Activated CD8-positive, alpha-beta memory T cell treated with anti-CD3 and anti-CD28 coated beads, Interleukin-2, amount 10 ng/mL, durations not matched to agents 7 days and 5 days (primary cell): ENCODE data around the gene SUSD1. TPM values are rescaled to one million over a fixed set of nuclear protein-coding genes. Genes with fewer than 3 reads are reported as not detected.

Experiments used
- ATAC-seq: fragments of 150-1000 bp; cut with Tn5 transposase; one replicate; pipeline ENCODE4 v1.10.0; 2021; ENCODE audit warnings: moderate library complexity
- CTCF ChIA-PET: fragments of 350-600 bp; sonication (Branson Sonifier 250); formaldehyde crosslinking; loops from one replicate; lab custom pipeline; 2021; ENCODE audit warnings: antibody characterized with exemption; lab: Charles Lee
- DNase-seq: peaks from one replicate; pipeline ENCODE4 v3.0.0-alpha.2; 2020
- H3K27ac Mint-ChIP-seq: one replicate; pipeline ENCODE4 v1.8.0; 2021; ENCODE audit warnings: mild to moderate bottlenecking, mixed read lengths
- H3K27me3 Mint-ChIP-seq: one replicate; pipeline ENCODE4 v1.8.0; 2021; ENCODE audit warnings: mixed read lengths
- H3K36me3 Mint-ChIP-seq: one replicate; pipeline ENCODE4 v1.8.0; 2021; ENCODE audit warnings: mild to moderate bottlenecking, mixed read lengths
- H3K4me1 Mint-ChIP-seq: one replicate; pipeline ENCODE4 v1.8.0; 2021; ENCODE audit warnings: mixed read lengths
- H3K4me3 Mint-ChIP-seq: one replicate; pipeline ENCODE4 v1.8.0; 2021; ENCODE audit warnings: mild to moderate bottlenecking, moderate library complexity, mixed read lengths
- H3K9me3 Mint-ChIP-seq: one replicate; pipeline ENCODE4 v1.8.0; 2022; ENCODE audit warnings: low read depth, mixed read lengths
- total RNA-seq, 2 experiments: library from RNA; stranded (reverse); gene quantifications; one replicate each; pipeline ENCODE4 v1.2.3, GENCODE V29; 2021

SUSD1 gene
- total RNA-seq, 2 experiments from 2014 or later: 18.5 to 21.2 TPM

GRCh38 chr9:112168197-112168596 lies 6.9 kb downstream of the SUSD1 start:
- ATAC-seq: peak; percentile 33
- Mint-ChIP-seq H3K4me1 (peaks cover 54% of the 10 kb centered on the region), H3K27ac (no peak overlapping the region), H3K4me3 (no peak overlapping the region), H3K27me3 (no peaks in the 10 kb centered on the region), H3K9me3 (no peaks in the 10 kb centered on the region), H3K36me3 (peaks cover 32% of the 10 kb centered on the region)
- CTCF ChIA-PET: no interaction called here
- no peak for DNase-seq

GRCh38 chr9:112166176-112167140 lies 8.6 kb downstream of the SUSD1 start:
- H3K27me3 Mint-ChIP-seq: no peaks in the 10 kb centered on the region
- H3K4me1 Mint-ChIP-seq: peaks cover 41% of the 10 kb centered on the region
- CTCF ChIA-PET: interaction anchor here (1.2 kb wide), 1 partner anchor 150 kb away, joined by 3 read pairs; no protein-coding TSS in a partner anchor
- no peak overlapping the region for H3K27ac Mint-ChIP-seq
- DNase-seq: no peak
- no peak for ATAC-seq
- peaks cover 20% of the 10 kb centered on the region for H3K36me3 Mint-ChIP-seq
- H3K4me3 Mint-ChIP-seq: no peak overlapping the region
- no peaks in the 10 kb centered on the region for H3K9me3 Mint-ChIP-seq

GRCh38 chr9:112162621-112163413 lies 12.3 kb downstream of the SUSD1 start:
- Mint-ChIP-seq H3K9me3 (no peaks in the 10 kb centered on the region), H3K4me3 (no peak overlapping the region), H3K27me3 (no peaks in the 10 kb centered on the region), H3K27ac (no peak overlapping the region), H3K4me1 (peaks cover 14% of the 10 kb centered on the region), H3K36me3 (peaks cover 6% of the 10 kb centered on the region)
- DNase-seq (no peak), ATAC-seq (no peak)
- CTCF ChIA-PET: interaction anchor here (1.1 kb wide), 1 partner anchor 13 kb away, joined by 3 read pairs; no protein-coding TSS in a partner anchor

- H3K27me3 Mint-ChIP-seq: no peaks in the 10 kb centered on the region
- CTCF ChIA-PET: no interaction called here
- peaks cover 15% of the 10 kb centered on the region for H3K36me3 Mint-ChIP-seq
- H3K27ac Mint-ChIP-seq: no peak overlapping the region
- ATAC-seq: no peak
- H3K4me3 Mint-ChIP-seq: no peak overlapping the region
- H3K4me1 Mint-ChIP-seq: no peaks in the 10 kb centered on the region
- H3K9me3 Mint-ChIP-seq: no peaks in the 10 kb centered on the region
- DNase-seq: no peak
Measured at GRCh38 chr9:112159781-112160180, 15.3 kb downstream of the SUSD1 start.

- peaks cover 15% of the 10 kb centered on the region for H3K36me3 Mint-ChIP-seq
- no peak overlapping the region for H3K27ac Mint-ChIP-seq
- no peaks in the 10 kb centered on the region for H3K27me3 Mint-ChIP-seq
- no peaks in the 10 kb centered on the region for H3K9me3 Mint-ChIP-seq
- no peak for ATAC-seq
- H3K4me1 Mint-ChIP-seq: no peaks in the 10 kb centered on the region
- CTCF ChIA-PET: interaction anchor here (1.1 kb wide), 1 partner anchor 15 kb away, joined by 4 read pairs; no protein-coding TSS in a partner anchor
- DNase-seq: no peak
- no peak overlapping the region for H3K4me3 Mint-ChIP-seq
Measured at GRCh38 chr9:112158656-112159367, 16.3 kb downstream of the SUSD1 start.

- H3K27ac Mint-ChIP-seq: no peak overlapping the region
- ATAC-seq: no peak
- peaks cover 16% of the 10 kb centered on the region for H3K36me3 Mint-ChIP-seq
- H3K4me1 Mint-ChIP-seq: no peaks in the 10 kb centered on the region
- no peak for DNase-seq
- no peak overlapping the region for H3K4me3 Mint-ChIP-seq
- CTCF ChIA-PET: interaction anchor here (1.1 kb wide), 1 partner anchor 16 kb away, joined by 4 read pairs; no protein-coding TSS in a partner anchor
- H3K27me3 Mint-ChIP-seq: no peaks in the 10 kb centered on the region
- no peaks in the 10 kb centered on the region for H3K9me3 Mint-ChIP-seq
Measured at GRCh38 chr9:112157961-112158360, 17.1 kb downstream of the SUSD1 start.

- Mint-ChIP-seq H3K27me3 (no peaks in the 10 kb centered on the region), H3K4me1 (no peaks in the 10 kb centered on the region), H3K9me3 (no peaks in the 10 kb centered on the region), H3K36me3 (peaks cover 16% of the 10 kb centered on the region), H3K27ac (no peak overlapping the region), H3K4me3 (no peak overlapping the region)
- CTCF ChIA-PET: no interaction called here
- no peak for ATAC-seq
- no peak for DNase-seq
Measured at GRCh38 chr9:112157087-112157486, 18.0 kb downstream of the SUSD1 start.

GRCh38 chr9:112149211-112149610 lies 25.9 kb downstream of the SUSD1 start:
- CTCF ChIA-PET: interaction anchor here (1.3 kb wide), 1 partner anchor 14 kb away, joined by 3 read pairs; no protein-coding TSS in a partner anchor
- Mint-ChIP-seq H3K9me3 (no peaks in the 10 kb centered on the region), H3K27me3 (no peaks in the 10 kb centered on the region), H3K27ac (no peak overlapping the region), H3K4me3 (no peak overlapping the region), H3K36me3 (peaks cover 11% of the 10 kb centered on the region), H3K4me1 (peaks cover 2% of the 10 kb centered on the region)
- no peak for DNase-seq
- ATAC-seq: no peak

GRCh38 chr9:112145886-112146285 lies 29.2 kb downstream of the SUSD1 start:
- H3K9me3 Mint-ChIP-seq: no peaks in the 10 kb centered on the region
- H3K4me3 Mint-ChIP-seq: no peak overlapping the region
- H3K27me3 Mint-ChIP-seq: no peaks in the 10 kb centered on the region
- CTCF ChIA-PET: no interaction called here
- ATAC-seq: no peak
- H3K27ac Mint-ChIP-seq: no peak overlapping the region
- peaks cover 23% of the 10 kb centered on the region for H3K36me3 Mint-ChIP-seq
- no peak for DNase-seq
- H3K4me1 Mint-ChIP-seq: peaks cover 4% of the 10 kb centered on the region

- Mint-ChIP-seq H3K4me3 (no peak overlapping the region), H3K36me3 (peaks cover 23% of the 10 kb centered on the region), H3K9me3 (no peaks in the 10 kb centered on the region), H3K27me3 (no peaks in the 10 kb centered on the region), H3K27ac (no peak overlapping the region), H3K4me1 (peaks cover 8% of the 10 kb centered on the region)
- DNase-seq (no peak), ATAC-seq (no peak)
- CTCF ChIA-PET: no interaction called here
Measured at GRCh38 chr9:112144807-112145206, 30.3 kb downstream of the SUSD1 start.

GRCh38 chr9:112142420-112142819 lies 32.7 kb downstream of the SUSD1 start:
- CTCF ChIA-PET: no interaction called here
- Mint-ChIP-seq H3K4me3 (no peak overlapping the region), H3K27ac (no peak overlapping the region), H3K9me3 (no peaks in the 10 kb centered on the region), H3K36me3 (peaks cover 21% of the 10 kb centered on the region), H3K4me1 (peaks cover 8% of the 10 kb centered on the region), H3K27me3 (no peaks in the 10 kb centered on the region)
- no peak for DNase-seq
- no peak for ATAC-seq

GRCh38 chr9:112140936-112141335 lies 34.2 kb downstream of the SUSD1 start:
- Mint-ChIP-seq H3K9me3 (no peaks in the 10 kb centered on the region), H3K27ac (no peak overlapping the region), H3K27me3 (no peaks in the 10 kb centered on the region), H3K4me3 (no peak overlapping the region), H3K36me3 (peaks cover 22% of the 10 kb centered on the region), H3K4me1 (peaks cover 6% of the 10 kb centered on the region)
- CTCF ChIA-PET: no interaction called here
- ATAC-seq (no peak), DNase-seq (no peak)

- H3K9me3 Mint-ChIP-seq: peaks cover 2% of the 10 kb centered on the region
- CTCF ChIA-PET: interaction anchor here (0.7 kb wide), 1 partner anchor 40 kb away, joined by 4 read pairs; no protein-coding TSS in a partner anchor
- H3K27me3 Mint-ChIP-seq: no peaks in the 10 kb centered on the region
- no peak for ATAC-seq
- no peak for DNase-seq
- peaks cover 6% of the 10 kb centered on the region for H3K4me1 Mint-ChIP-seq
- H3K27ac Mint-ChIP-seq: no peak overlapping the region
- H3K36me3 Mint-ChIP-seq: peaks cover 34% of the 10 kb centered on the region
- no peak overlapping the region for H3K4me3 Mint-ChIP-seq
Measured at GRCh38 chr9:112137066-112137465, 38.0 kb downstream of the SUSD1 start.
